CD8-positive, alpha-beta memory T cell (primary cell): ENCODE results near the gene PCDHB11. TPM values are rescaled to one million over a fixed set of nuclear protein-coding genes. Genes with fewer than 3 reads are reported as not detected.

Experiments used
- CTCF ChIA-PET: fragments of 350-600 bp; sonication (Branson Sonifier 250); formaldehyde crosslinking; loops from one replicate; lab custom pipeline; 2021; ENCODE audit warnings: antibody characterized with exemption; lab: Charles Lee
- POLR2A ChIA-PET: fragments of 350-600 bp; sonication (Branson Sonifier 250); formaldehyde crosslinking; loops from one replicate; lab custom pipeline; 2021; ENCODE audit warnings: antibody characterized with exemption; lab: Charles Lee
- DNase-seq, 5 donors: peaks; one replicate each; pipeline versions ENCODE4 v3.0.0 to v3.0.0-alpha.2; 2020 to 2022; ENCODE audit warnings: mixed read lengths in 1 of 5
- H3K27ac ChIP-seq: one replicate; pipeline ENCODE4 v1.7.0; 2013; ENCODE audit warnings: low read depth, mild to moderate bottlenecking, low read length, moderate library complexity
- H3K27me3 ChIP-seq: 2 replicates; pipeline ENCODE4 v1.7.0; 2013; ENCODE audit warnings: low read length, mild to moderate bottlenecking; ENCODE audit not compliant: insufficient read depth, poor library complexity, severe bottlenecking
- H3K36me3 ChIP-seq: 2 replicates; pipeline ENCODE4 v1.7.0; 2013; ENCODE audit warnings: mild to moderate bottlenecking, low read length, moderate library complexity; ENCODE audit not compliant: insufficient read depth
- H3K4me1 ChIP-seq: 2 replicates; pipeline ENCODE4 v1.7.0; 2013; ENCODE audit warnings: mild to moderate bottlenecking, low read length, moderate library complexity; ENCODE audit not compliant: insufficient read depth
- H3K4me3 ChIP-seq: 2 replicates; pipeline ENCODE4 v1.7.0; 2013; ENCODE audit warnings: mild to moderate bottlenecking, low read length
- H3K9me3 ChIP-seq: 2 replicates; pipeline ENCODE4 v1.7.0; 2013; ENCODE audit warnings: mild to moderate bottlenecking, low read length
- H3K27ac Mint-ChIP-seq, 8 donors: one replicate each; pipeline ENCODE4 v1.8.0; 2020 to 2021; ENCODE audit warnings: mixed read lengths in 8 of 8, mild to moderate bottlenecking in 6 of 8, inconsistent platforms in 3 of 8, moderate library complexity in 3 of 8
- H3K27me3 Mint-ChIP-seq, 2 donors: one replicate each; pipeline ENCODE4 v1.8.0; 2020 to 2021; ENCODE audit warnings: mixed read lengths in 2 of 2, mild to moderate bottlenecking in 1 of 2, moderate library complexity in 1 of 2
- H3K36me3 Mint-ChIP-seq, 3 donors: one replicate each; pipeline ENCODE4 v1.8.0; 2020 to 2021; ENCODE audit warnings: mixed read lengths in 3 of 3, inconsistent platforms in 1 of 3, mild to moderate bottlenecking in 1 of 3
- H3K4me1 Mint-ChIP-seq, 3 donors: one replicate each; pipeline ENCODE4 v1.8.0; 2020 to 2021; ENCODE audit warnings: mixed read lengths in 3 of 3, inconsistent platforms in 1 of 3, mild to moderate bottlenecking in 1 of 3
- H3K4me3 Mint-ChIP-seq, 7 donors: one replicate each; pipeline ENCODE4 v1.8.0; 2020 to 2021; ENCODE audit warnings: mixed read lengths in 7 of 7, mild to moderate bottlenecking in 6 of 7, moderate library complexity in 4 of 7, inconsistent platforms in 2 of 7
- H3K9me3 Mint-ChIP-seq, 5 donors: one replicate each; pipeline ENCODE4 v1.8.0; 2020 to 2022; ENCODE audit warnings: mixed read lengths in 5 of 5, mild to moderate bottlenecking in 3 of 5, moderate library complexity in 2 of 5, inconsistent platforms in 1 of 5
- polyA plus RNA-seq: library from polyadenylated mRNA; unstranded; fragments of 300-500 nt; fragmentation: Illumina TruSeq; gene quantifications from one replicate; pipeline ENCODE4 v1.2.3, GENCODE V29; 2021
- total RNA-seq, 2 experiments: library from RNA; stranded (reverse); gene quantifications; one replicate each; pipeline ENCODE4 v1.2.3, GENCODE V29; 2021

PCDHB11 gene
- total and polyA plus RNA-seq, 3 experiments from 2014 or later = not detected

DNA sequence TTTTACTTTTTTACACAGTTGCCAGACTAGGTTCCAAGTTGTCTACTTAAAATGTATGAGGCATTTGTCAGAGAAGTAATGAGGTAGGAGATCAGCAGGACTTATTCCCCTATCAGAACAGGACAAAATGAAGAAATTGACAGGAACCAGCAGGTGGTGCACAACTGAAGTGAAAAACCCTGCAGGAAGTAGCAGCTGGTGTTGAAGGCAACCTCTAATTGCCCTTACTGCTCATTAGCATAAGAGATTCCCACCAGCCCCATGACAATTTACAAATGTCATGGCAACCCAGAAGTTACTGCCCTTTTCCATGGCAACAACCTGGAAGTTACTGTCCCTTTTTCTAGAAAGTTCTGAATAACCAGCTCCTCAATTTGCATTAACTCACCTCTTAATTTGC lies 51.1 kb downstream of the PCDHB11 start:
- CTCF ChIA-PET = no interaction called here
- no peaks in the 10 kb centered on the region for H3K4me1 Mint-ChIP-seq
- Histone ChIP-seq H3K27me3 (no peaks in the 10 kb centered on the region), H3K9me3 (peaks cover 22% of the 10 kb centered on the region), H3K27ac (no peak overlapping the region), H3K36me3 (no peaks in the 10 kb centered on the region), H3K4me3 (no peak overlapping the region), H3K4me1 (no peaks in the 10 kb centered on the region)
- H3K27ac Mint-ChIP-seq = no peak overlapping the region
- H3K36me3 Mint-ChIP-seq = peaks cover 5 to 31% (median 7%) of the 10 kb centered on the region in 3 donors
- POLR2A ChIA-PET = no interaction called here
- DNase-seq = no peak
- peaks cover 62 to 88% (median 84%) of the 10 kb centered on the region in 5 donors for H3K9me3 Mint-ChIP-seq
- no peak overlapping the region for H3K4me3 Mint-ChIP-seq
- peaks cover 0 to 4% of the 10 kb centered on the region in 2 donors for H3K27me3 Mint-ChIP-seq

Other genes starting within 250 kb of the PCDHB11 start
Only the 30 nearest of the 37 such genes appear.
- not detected for gene PCDHB1, start 148.3 kb upstream of the PCDHB11 start, total RNA-seq
- not detected for gene PCDHB1, start 148.3 kb upstream of the PCDHB11 start, polyA plus RNA-seq
- gene PCDHB2, start 105.0 kb upstream of the PCDHB11 start, total RNA-seq = not detected
- gene PCDHB2, start 105.0 kb upstream of the PCDHB11 start, polyA plus RNA-seq = not detected
- not detected for gene PCDHB3, start 99.2 kb upstream of the PCDHB11 start, total RNA-seq
- not detected for gene PCDHB3, start 99.2 kb upstream of the PCDHB11 start, polyA plus RNA-seq
- not detected for gene PCDHB4, start 77.8 kb upstream of the PCDHB11 start, total RNA-seq
- gene PCDHB4, start 77.8 kb upstream of the PCDHB11 start, polyA plus RNA-seq = not detected
- gene PCDHB5, start 64.4 kb upstream of the PCDHB11 start, total RNA-seq = not detected
- gene PCDHB5, start 64.4 kb upstream of the PCDHB11 start, polyA plus RNA-seq = not detected
- not detected for gene PCDHB6, start 49.6 kb upstream of the PCDHB11 start, total RNA-seq
- not detected for gene PCDHB6, start 49.6 kb upstream of the PCDHB11 start, polyA plus RNA-seq
- gene PCDHB7, start 27.0 kb upstream of the PCDHB11 start, total RNA-seq = not detected
- not detected for gene PCDHB7, start 27.0 kb upstream of the PCDHB11 start, polyA plus RNA-seq
- not detected for gene PCDHB8, start 21.8 kb upstream of the PCDHB11 start, total RNA-seq
- not detected for gene PCDHB8, start 21.8 kb upstream of the PCDHB11 start, polyA plus RNA-seq
- not detected for gene PCDHB16, start 17.2 kb upstream of the PCDHB11 start, total RNA-seq
- not detected for gene PCDHB16, start 17.2 kb upstream of the PCDHB11 start, polyA plus RNA-seq
- not detected for gene PCDHB9, start 12.5 kb upstream of the PCDHB11 start, total RNA-seq
- not detected for gene PCDHB9, start 12.5 kb upstream of the PCDHB11 start, polyA plus RNA-seq
- gene PCDHB10, start 7.3 kb upstream of the PCDHB11 start, total RNA-seq = not detected
- not detected for gene PCDHB10, start 7.3 kb upstream of the PCDHB11 start, polyA plus RNA-seq
- not detected for gene PCDHB12, start 9.1 kb downstream of the PCDHB11 start, total RNA-seq
- gene PCDHB12, start 9.1 kb downstream of the PCDHB11 start, polyA plus RNA-seq = not detected
- gene PCDHB13, start 14.3 kb downstream of the PCDHB11 start, total RNA-seq = under 1 TPM in 1 of 2 experiments, not detected in 1; 0.04 TPM
- not detected for gene PCDHB13, start 14.3 kb downstream of the PCDHB11 start, polyA plus RNA-seq
- gene PCDHB14, start 23.7 kb downstream of the PCDHB11 start, total RNA-seq = under 1 TPM in 1 of 2 experiments, not detected in 1; 0.09 TPM
- not detected for gene PCDHB14, start 23.7 kb downstream of the PCDHB11 start, polyA plus RNA-seq
- gene PCDHB15, start 45.8 kb downstream of the PCDHB11 start, total RNA-seq = not detected
- gene PCDHB15, start 45.8 kb downstream of the PCDHB11 start, polyA plus RNA-seq = not detected
- under 1 TPM; 0.31 to 0.35 TPM for gene SLC25A2, start 104.4 kb downstream of the PCDHB11 start, total RNA-seq
- gene SLC25A2, start 104.4 kb downstream of the PCDHB11 start, polyA plus RNA-seq = not detected
- gene TAF7, start 121.2 kb downstream of the PCDHB11 start, total RNA-seq = 10 to 100 TPM; 70.9 to 72.2 TPM
- gene TAF7, start 121.2 kb downstream of the PCDHB11 start, polyA plus RNA-seq = 196 TPM
- under 1 TPM; 0.07 to 0.09 TPM for gene PCDHGA1, start 130.9 kb downstream of the PCDHB11 start, total RNA-seq
- gene PCDHGA1, start 130.9 kb downstream of the PCDHB11 start, polyA plus RNA-seq = not detected
- under 1 TPM in 1 of 2 experiments, not detected in 1; 0.07 TPM for gene PCDHGA2, start 139.1 kb downstream of the PCDHB11 start, total RNA-seq
- not detected for gene PCDHGA2, start 139.1 kb downstream of the PCDHB11 start, polyA plus RNA-seq
- not detected for gene PCDHGA3, start 144.2 kb downstream of the PCDHB11 start, total RNA-seq
- gene PCDHGA3, start 144.2 kb downstream of the PCDHB11 start, polyA plus RNA-seq = not detected
- gene PCDHGB1, start 150.5 kb downstream of the PCDHB11 start, total RNA-seq = not detected
- not detected for gene PCDHGB1, start 150.5 kb downstream of the PCDHB11 start, polyA plus RNA-seq
- gene PCDHGA4, start 155.4 kb downstream of the PCDHB11 start, total RNA-seq = under 1 TPM; 0.09 to 0.16 TPM
- not detected for gene PCDHGA4, start 155.4 kb downstream of the PCDHB11 start, polyA plus RNA-seq
- gene PCDHGB2, start 160.4 kb downstream of the PCDHB11 start, total RNA-seq = under 1 TPM; 0.33 to 0.40 TPM
- 0.09 TPM for gene PCDHGB2, start 160.4 kb downstream of the PCDHB11 start, polyA plus RNA-seq
- under 1 TPM; 0.09 to 0.11 TPM for gene PCDHGA5, start 164.5 kb downstream of the PCDHB11 start, total RNA-seq
- not detected for gene PCDHGA5, start 164.5 kb downstream of the PCDHB11 start, polyA plus RNA-seq
- under 1 TPM; 0.18 to 0.28 TPM for gene PCDHGB3, start 170.6 kb downstream of the PCDHB11 start, total RNA-seq
- gene PCDHGB3, start 170.6 kb downstream of the PCDHB11 start, polyA plus RNA-seq = not detected
- under 1 TPM; 0.15 to 0.22 TPM for gene PCDHGA6, start 174.3 kb downstream of the PCDHB11 start, total RNA-seq
- 0.06 TPM for gene PCDHGA6, start 174.3 kb downstream of the PCDHB11 start, polyA plus RNA-seq
- gene PCDHGA7, start 183.1 kb downstream of the PCDHB11 start, total RNA-seq = under 1 TPM in 1 of 2 experiments, not detected in 1; 0.09 TPM
- gene PCDHGA7, start 183.1 kb downstream of the PCDHB11 start, polyA plus RNA-seq = not detected
- under 1 TPM in 1 of 2 experiments, not detected in 1; 0.13 TPM for gene PCDHGB4, start 188.1 kb downstream of the PCDHB11 start, total RNA-seq
- gene PCDHGB4, start 188.1 kb downstream of the PCDHB11 start, polyA plus RNA-seq = 0.08 TPM
- under 1 TPM in 1 of 2 experiments, not detected in 1; 0.04 TPM for gene PCDHGA8, start 193.0 kb downstream of the PCDHB11 start, total RNA-seq
- gene PCDHGA8, start 193.0 kb downstream of the PCDHB11 start, polyA plus RNA-seq = not detected
- gene PCDHGB5, start 198.3 kb downstream of the PCDHB11 start, total RNA-seq = under 1 TPM; 0.22 to 0.27 TPM
- 0.14 TPM for gene PCDHGB5, start 198.3 kb downstream of the PCDHB11 start, polyA plus RNA-seq